GM08714 (cell line): ENCODE data around the gene GSK3A.
A peak's percentile ranks its signal among the peaks of the same experiment; 100 is the strongest.

Source experiments
- H3K4me3 ChIP-seq: fragments of 200-500 bp; sonication (Bioruptor generic); 2 replicates; pipeline ENCODE4 v1.5.1; 2014; ENCODE audit warnings: mild to moderate bottlenecking, low read length, inconsistent platforms
- ZNF274 ChIP-seq: IDR thresholded peaks from 2 replicates; pipeline ENCODE4 v1.6.1; 2012; ENCODE audit warnings: mild to moderate bottlenecking, low read depth, low read length

GSK3A gene

GRCh38 chr19:42219812-42220750 lies 22.3 kb downstream of the GSK3A start, which contains the start of gene ZNF526:
ZNF526 (plus strand) TSS chr19:42220312; CDS start chr19:42224404, 4,092 bp downstream.
- peak within 1 kb of the TSS; percentile 96 for H3K4me3 ChIP-seq
- no peak for TF ChIP-seq ZNF274

- H3K4me3 ChIP-seq, result peak within 1 kb of the TSS; percentile 87
- no peak for TF ChIP-seq ZNF274
Measured at GRCh38 chr19:42217520-42218437, 24.6 kb downstream of the GSK3A start, which contains the start of gene DEDD2. DEDD2 (minus strand) TSS chr19:42217677; CDS start chr19:42217007, 670 bp downstream.

GRCh38 chr19:42216653-42217519 lies 25.5 kb downstream of the GSK3A start:
- H3K4me3 ChIP-seq, result peak overlapping the region; percentile 87
- no peak for TF ChIP-seq ZNF274

- no peak for TF ChIP-seq ZNF274
- no peak overlapping the region for H3K4me3 ChIP-seq
Measured at GRCh38 chr19:42214810-42215485, 27.5 kb downstream of the GSK3A start.

GRCh38 chr19:42212886-42213285 lies 29.5 kb downstream of the GSK3A start:
- no peak for TF ChIP-seq ZNF274
- no peak overlapping the region for H3K4me3 ChIP-seq

- no peak overlapping the region for H3K4me3 ChIP-seq
- TF ChIP-seq ZNF274, result no peak
Measured at GRCh38 chr19:42208612-42209011, 33.8 kb downstream of the GSK3A start.

- no peak for TF ChIP-seq ZNF274
- no peak overlapping the region for H3K4me3 ChIP-seq
Measured at GRCh38 chr19:42207767-42208271, 34.6 kb downstream of the GSK3A start.

GRCh38 chr19:42206871-42207755 lies 35.3 kb downstream of the GSK3A start:
- TF ChIP-seq ZNF274, result no peak
- H3K4me3 ChIP-seq, result no peak overlapping the region

GRCh38 chr19:42204664-42205063 lies 37.7 kb downstream of the GSK3A start:
- H3K4me3 ChIP-seq, result no peak overlapping the region
- no peak for TF ChIP-seq ZNF274

- no peak overlapping the region for H3K4me3 ChIP-seq
- TF ChIP-seq ZNF274, result no peak
Measured at GRCh38 chr19:42203700-42204099, 38.7 kb downstream of the GSK3A start.

- no peak for TF ChIP-seq ZNF274
- no peak overlapping the region; the same call in 1 of the 2 replicates for H3K4me3 ChIP-seq
Measured at GRCh38 chr19:42202290-42202880, 40.0 kb downstream of the GSK3A start.
